GM12878 (cell line): ENCODE results near the gene AGPAT2. TPM values are rescaled to one million over a fixed set of nuclear protein-coding genes. Genes with fewer than 3 reads are reported as not detected.

ENCODE experiments used
- ATAC-seq: fragments of 200-7000 bp; cut with Tn5 transposase; 3 replicates; pipeline ENCODE4 v1.9.1; 2020; ENCODE audit warnings: mild to moderate bottlenecking, moderate library complexity
- BruUV-seq: library from RNA; stranded (reverse); fragments of 400-500 nt; replicated peaks from 2 replicates; lab custom pipeline; 2021; lab: Mats Ljungman, UMichigan
- CTCF ChIA-PET: fragments of 300-600 bp; sonication (Branson Sonifier 250); formaldehyde crosslinking; extraction: SDS; loops from one replicate; lab custom pipeline; 2021; ENCODE audit warnings: inconsistent platforms; lab: Yijun Ruan, JAX
- POLR2A ChIA-PET: fragments of 350-600 bp; formaldehyde crosslinking; extraction: SDS; loops from one replicate; lab custom pipeline; 2021; ENCODE audit warnings: inconsistent platforms; lab: Charles Lee
- RAD21 ChIA-PET: fragments of 300-600 bp; sonication (Branson Sonifier 250); formaldehyde crosslinking; loops from one replicate; lab custom pipeline; 2023; ENCODE audit warnings: antibody characterized with exemption; ENCODE audit not compliant: unreplicated experiment; lab: Charles Lee
- SMC1A ChIA-PET: fragments of 300-600 bp; sonication (Branson Sonifier 250); formaldehyde crosslinking; loops from one replicate; lab custom pipeline; 2023; ENCODE audit not compliant: unreplicated experiment, uncharacterized antibody; lab: Charles Lee
- DNase-seq: peaks from one replicate; pipeline ENCODE4 v3.0.0-alpha.2; 2011; ENCODE audit warnings: low read depth, low spot score
- FAIRE-seq: peaks from 3 replicates; lab custom pipeline; 2011; peaks lifted over from hg19 to GRCh38; lab: Jason Lieb, UNC
- H2AFZ ChIP-seq: 2 replicates; pipeline ENCODE4 v1.6.0; 2011; ENCODE audit warnings: low read depth, low read length, control low read depth; ENCODE audit not compliant: control insufficient read depth
- H3K27ac ChIP-seq: 2 replicates; pipeline ENCODE4 v1.5.1; 2011; ENCODE audit warnings: control low read depth; ENCODE audit not compliant: control insufficient read depth, insufficient read depth
- H3K27me3 ChIP-seq, 2 experiments: replicated peaks in 1 of 2; 2 replicates each; pipeline versions ENCODE4 v1.6.0 to v1.6.1; 2011; ENCODE audit warnings: low read length in 1 of 2; ENCODE audit not compliant: control insufficient read depth in 2 of 2, insufficient read depth in 2 of 2
- H3K36me3 ChIP-seq, 2 experiments: 2 replicates each; pipeline ENCODE4 v1.5.1; 2011; ENCODE audit warnings: low read length in 1 of 2; ENCODE audit not compliant: control insufficient read depth in 2 of 2, insufficient read depth in 2 of 2
- H3K4me1 ChIP-seq: 2 replicates; pipeline ENCODE4 v1.6.1; 2011; ENCODE audit warnings: mild to moderate bottlenecking, low read length, moderate library complexity, mixed read lengths; ENCODE audit not compliant: control insufficient read depth, insufficient read depth
- H3K4me2 ChIP-seq: 2 replicates; pipeline ENCODE4 v1.6.0; 2011; ENCODE audit warnings: control low read depth; ENCODE audit not compliant: control insufficient read depth, insufficient read depth
- H3K4me3 ChIP-seq: fragments of 200-600 bp; sonication (generic); 2 replicates; pipeline ENCODE4 v1.5.1; 2016
- H3K79me2 ChIP-seq: 2 replicates; pipeline ENCODE4 v1.6.0; 2011; ENCODE audit warnings: low read length; ENCODE audit not compliant: control insufficient read depth, insufficient read depth
- H3K9ac ChIP-seq: 2 replicates; pipeline ENCODE4 v1.8.0; 2011; ENCODE audit warnings: low read length, control low read depth, mixed read lengths; ENCODE audit not compliant: control insufficient read depth, insufficient read depth
- H3K9me3 ChIP-seq: replicated peaks from 3 replicates; pipeline ENCODE4 v1.5.1; 2011; ENCODE audit warnings: mild to moderate bottlenecking, low read length; ENCODE audit not compliant: control insufficient read depth, insufficient read depth
- H4K20me1 ChIP-seq: 2 replicates; pipeline ENCODE4 v1.6.0; 2011; ENCODE audit not compliant: control insufficient read depth, insufficient read depth
- ASH2L ChIP-seq: fragments of 300-600, 200-600 bp; sonication (generic); IDR thresholded peaks from 2 replicates; pipeline ENCODE4 v1.6.1; 2017; ENCODE audit warnings: low read depth, mild to moderate bottlenecking, borderline replicate concordance
- BHLHE40 ChIP-seq, 2 experiments: fragments of 450-650 bp in 1 of 2; IDR thresholded peaks; 2 replicates each; pipeline ENCODE4 v1.6.1; 2011 to 2017; ENCODE audit warnings: low read depth in 2 of 2, borderline replicate concordance in 1 of 2, improper control_type of control experiment in 1 of 2, low read length in 1 of 2, mild to moderate bottlenecking in 1 of 2
- BMI1 ChIP-seq: fragments of 450-650 bp; IDR thresholded peaks from 2 replicates; pipeline ENCODE4 v1.6.1; 2016; ENCODE audit warnings: mild to moderate bottlenecking, moderate library complexity, borderline replicate concordance
- CBFB ChIP-seq: IDR thresholded peaks from 2 replicates; pipeline ENCODE4 v1.6.1; 2016; ENCODE audit warnings: antibody characterized with exemption, low read depth
- CBX3 ChIP-seq: fragments of 200-600 bp; sonication (generic); IDR thresholded peaks from 2 replicates; pipeline ENCODE4 v1.6.1; 2016; ENCODE audit warnings: low read depth, borderline replicate concordance
- ETV6 ChIP-seq, 2 experiments: fragments of 450-650 bp in 1 of 2; IDR thresholded peaks in 1 of 2; conservative IDR thresholded peaks in 1 of 2; 2 replicates each; pipeline ENCODE4 v1.6.1; 2014; ENCODE audit warnings: antibody characterized with exemption in 1 of 2, borderline replicate concordance in 1 of 2, low read depth in 1 of 2, mild to moderate bottlenecking in 1 of 2, moderate library complexity in 1 of 2
- GABPA ChIP-seq: IDR thresholded peaks from 2 replicates; pipeline ENCODE4 v1.6.1; 2014; ENCODE audit warnings: antibody characterized with exemption, low read depth, mild to moderate bottlenecking, inconsistent platforms
- HDAC2 ChIP-seq: fragments of 200-600 bp; sonication (generic); IDR thresholded peaks from 2 replicates; pipeline ENCODE4 v1.6.1; 2017
- IRF3 ChIP-seq: fragments of 450-650 bp; IDR thresholded peaks from 2 replicates; pipeline ENCODE4 v1.6.1; 2014; ENCODE audit warnings: mild to moderate bottlenecking
- MXI1 ChIP-seq: fragments of 150-350 bp; IDR thresholded peaks from 2 replicates; pipeline ENCODE4 v1.6.1; 2011; ENCODE audit warnings: low read depth, mild to moderate bottlenecking, inconsistent platforms, low read length, improper control_type of control experiment
- NFIC ChIP-seq: IDR thresholded peaks from 2 replicates; pipeline ENCODE4 v1.6.1; 2012; ENCODE audit warnings: low read depth, mild to moderate bottlenecking, inconsistent platforms, low read length, moderate library complexity
- PAX5 ChIP-seq: IDR thresholded peaks from 2 replicates; pipeline ENCODE4 v1.6.1; 2011; ENCODE audit warnings: low read depth, low read length, borderline replicate concordance
- RAD21 ChIP-seq: IDR thresholded peaks from 2 replicates; pipeline ENCODE4 v1.6.1; 2011; ENCODE audit warnings: mild to moderate bottlenecking, low read depth, low read length, moderate library complexity; ENCODE audit not compliant: insufficient read depth
- SIN3A ChIP-seq: IDR thresholded peaks from 2 replicates; pipeline ENCODE4 v1.6.1; 2012; ENCODE audit warnings: low read depth, low read length, improper control_type of control experiment
- TARDBP ChIP-seq: IDR thresholded peaks from 2 replicates; pipeline ENCODE4 v1.6.1; 2016; ENCODE audit warnings: borderline replicate concordance
- WRNIP1 ChIP-seq: IDR thresholded peaks from 2 replicates; pipeline ENCODE4 v1.6.1; 2011; ENCODE audit warnings: low read depth, low read length, improper control_type of control experiment, borderline replicate concordance
- YBX1 ChIP-seq: fragments of 450-650 bp; IDR thresholded peaks from 2 replicates; pipeline ENCODE4 v1.6.1; 2016; ENCODE audit warnings: antibody characterized with exemption
- ZBED1 ChIP-seq: IDR thresholded peaks from 2 replicates; pipeline ENCODE4 v1.6.1; 2016; ENCODE audit warnings: borderline replicate concordance
- ZNF207 ChIP-seq: fragments of 450-650 bp; IDR thresholded peaks from 2 replicates; pipeline ENCODE4 v1.6.1; 2014; ENCODE audit warnings: antibody characterized with exemption, mild to moderate bottlenecking, borderline replicate concordance
- ZNF687 ChIP-seq: fragments of 450-650 bp; IDR thresholded peaks from 2 replicates; pipeline ENCODE4 v1.6.1; 2017; ENCODE audit warnings: mild to moderate bottlenecking, moderate library complexity
- WGBS: methylation state at CpG from one replicate; pipeline ENCODE4 v1.1.6; 2016; ENCODE audit warnings: low lambda C conversion rate; ENCODE audit not compliant: insufficient replicate concordance, insufficient coverage; ENCODE audit errors: missing lambda C conversion rate; 5-methylcytosine and 5-hydroxymethylcytosine counted together
- in situ Hi-C: fragments of 300-500 bp; cut with MboI; formaldehyde crosslinking; loops from 9 replicates; pipeline ENCODE4 v1.14.3; 2018; ENCODE audit warnings: mixed read lengths
- intact Hi-C: fragments of 100-400 bp; cut with micrococcal nuclease; formaldehyde crosslinking; loops from one replicate; pipeline ENCODE4 v1.14.2; 2022; ENCODE audit not compliant: unreplicated experiment
- polyA plus RNA-seq, 11 experiments: library from polyadenylated mRNA; depleted of rRNA in 4 of 11; unstranded in 6 of 11; stranded (reverse) in 5 of 11; fragments of >200 nt; fragmentation: Nextera tagmentation in 4 of 11; fragmentation: Illumina TruSeq in 1 of 11; extraction: Ambion mirVana in 4 of 11; extraction: Trizol in 1 of 11; gene quantifications; 1 replicate in 1 of 11; 2 replicates in 10 of 11; pipeline versions ENCODE4 v1.2.1 to v1.2.3, GENCODE V29; 2011 to 2016; ENCODE audit warnings: inconsistent platforms in 2 of 11, missing spikeins in 2 of 11, low read depth in 1 of 11
- total RNA-seq, 4 experiments: library from RNA; depleted of rRNA in 3 of 4; stranded (reverse); fragments of >200 nt in 3 of 4; fragmentation: Illumina TruSeq in 1 of 4; extraction: Trizol in 1 of 4; gene quantifications; 2 replicates each; pipeline versions ENCODE4 v1.2.1 to v1.2.3, GENCODE V29; 2013 to 2021

The AGPAT2 gene
- total and polyA plus RNA-seq, 10 of the 15 experiments (the other 5 are each of a cell fraction or from before 2014, with no cell fraction given), result 0.10 to 28.5 (median 18.2) TPM

DNA sequence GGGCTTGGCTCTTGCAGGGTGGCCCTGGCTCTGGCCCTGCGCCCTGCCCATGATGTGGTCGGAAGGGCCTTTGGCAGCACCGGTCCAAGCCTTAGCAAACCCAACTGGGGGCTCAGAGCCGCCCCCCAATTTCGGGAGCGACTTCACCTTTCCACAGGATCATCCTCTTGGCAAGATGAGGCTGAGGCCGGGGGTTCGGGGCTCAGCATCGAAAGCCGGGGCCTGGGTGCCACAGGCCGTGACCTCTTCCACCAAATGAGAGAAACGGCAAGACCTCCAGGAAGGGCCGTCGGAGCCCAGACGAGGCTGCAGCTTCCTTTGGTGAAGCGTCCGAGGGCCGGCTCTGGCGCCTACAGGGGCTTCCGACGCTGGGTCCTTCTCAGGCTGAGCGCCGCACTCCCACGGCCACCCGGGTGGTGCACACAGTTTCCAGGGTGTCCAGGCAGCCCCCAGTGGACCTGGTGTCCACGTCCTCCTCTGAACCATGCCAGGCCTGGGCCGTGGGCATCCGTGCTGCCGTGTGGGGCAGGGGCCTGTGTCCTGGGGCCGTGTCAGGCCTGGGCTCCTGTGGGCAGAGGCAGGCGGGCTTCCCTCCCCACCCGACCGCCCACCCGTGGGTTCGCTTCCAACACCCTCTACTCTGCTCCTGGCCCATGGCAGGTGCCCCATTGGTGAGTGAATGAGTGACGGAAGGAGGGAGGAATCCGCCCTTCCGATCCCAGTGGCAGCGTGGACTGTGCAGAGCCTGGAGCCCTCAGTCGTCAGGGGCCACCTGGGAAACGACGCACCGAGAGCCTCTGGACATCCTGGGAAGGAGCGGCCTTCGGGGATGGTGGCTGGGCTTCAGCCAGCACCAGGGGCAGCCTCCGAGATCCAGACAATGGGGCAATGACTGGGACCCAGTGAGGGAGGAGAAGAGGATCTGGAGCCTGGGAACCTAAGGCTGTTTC is 5.2 kb upstream of the AGPAT2 start:
- FAIRE-seq, result no peak
- no peaks in the 10 kb centered on the region for H4K20me1 ChIP-seq
- SMC1A ChIA-PET, result no interaction called here
- BruUV-seq, result no TSS peak
- H3K4me2 ChIP-seq, result no peak overlapping the region
- no peak for ATAC-seq
- POLR2A ChIA-PET, result no interaction called here
- no peak overlapping the region for H3K9ac ChIP-seq
- peaks cover 9% of the 10 kb centered on the region for H3K4me1 ChIP-seq
- no peaks in the 10 kb centered on the region for H3K9me3 ChIP-seq
- DNase-seq, result no peak
- RAD21 ChIA-PET, result no interaction called here
- CTCF ChIA-PET, result no interaction called here
- TF ChIP-seq ASH2L (no peak), ETV6 (conservative IDR thresholded peaks at IDR 0.05 in 1 of 2, IDR thresholded peaks at IDR 0.05 in 1 of 2; ENCODE audit: borderline replicate concordance in 1 of 2, low read depth in 1 of 2) (no peak), SIN3A (no peak), ZNF687 (no peak), CBX3 (no peak), IRF3 (no peak), TARDBP (no peak), HDAC2 (no peak), YBX1 (no peak), BHLHE40 (IDR thresholded peaks at IDR 0.05; ENCODE audit: borderline replicate concordance in 1 of 2, low read depth in 2 of 2, low read length in 1 of 2) (no peak), MXI1 (no peak), BMI1 (no peak), ZBED1 (no peak), WRNIP1 (no peak), CBFB (no peak), GABPA (no peak), RAD21 (no peak), PAX5 (no peak), ZNF207 (no peak), NFIC (no peak)
- intact Hi-C loops, result no loop called here
- H3K79me2 ChIP-seq, result no peaks in the 10 kb centered on the region
- no peaks in the 10 kb centered on the region for H3K36me3 ChIP-seq
- WGBS, result 53% methylated on average over 46 of the region's 46 CpGs
- H3K27me3 ChIP-seq, result no peaks in the 10 kb centered on the region
- no peak overlapping the region for H3K4me3 ChIP-seq
- no peak overlapping the region for H2AFZ ChIP-seq
- H3K27ac ChIP-seq, result no peak overlapping the region
- in situ Hi-C loops, result no loop called here
